Ectodermal cell (in vitro differentiated cells): ENCODE measurements around the gene CNTN1. TPM values are rescaled to one million over a fixed set of nuclear protein-coding genes. Genes with fewer than 3 reads are reported as not detected.

ENCODE experiments used
- H3K27ac ChIP-seq: 2 replicates; pipeline ENCODE4 v1.7.0; 2013; ENCODE audit warnings: mild to moderate bottlenecking, low read depth, low read length; ENCODE audit not compliant: insufficient read depth, poor library complexity, severe bottlenecking
- H3K27me3 ChIP-seq: 2 replicates; pipeline ENCODE4 v1.7.0; 2013; ENCODE audit warnings: mild to moderate bottlenecking, low read length; ENCODE audit not compliant: insufficient read depth, control insufficient read depth, poor library complexity, severe bottlenecking
- H3K36me3 ChIP-seq: one replicate; pipeline ENCODE4 v1.7.0; 2013; ENCODE audit warnings: low read length; ENCODE audit not compliant: control insufficient read depth, insufficient read depth
- H3K4me1 ChIP-seq: one replicate; pipeline ENCODE4 v1.7.0; 2013; ENCODE audit warnings: low read length; ENCODE audit not compliant: control insufficient read depth, insufficient read depth
- H3K4me3 ChIP-seq: 2 replicates; pipeline ENCODE4 v1.7.0; 2013; ENCODE audit warnings: low read depth, low read length, control low read depth; ENCODE audit not compliant: insufficient read depth
- H3K9me3 ChIP-seq: 2 replicates; pipeline ENCODE4 v1.7.0; 2013; ENCODE audit warnings: mild to moderate bottlenecking, low read length, moderate library complexity; ENCODE audit not compliant: control insufficient read depth
- WGBS, 2 experiments: methylation state at CpG; one replicate each; pipeline ENCODE4 v1.1.7; 2013; ENCODE audit warnings: missing lambda C conversion rate in 2 of 2; 5-methylcytosine and 5-hydroxymethylcytosine counted together
- polyA plus RNA-seq, 4 experiments: library from polyadenylated mRNA; stranded (reverse); fragments of 50-300 nt; gene quantifications; one replicate each; pipeline ENCODE4 v1.2.3, GENCODE V29; 2013

Gene CNTN1
- polyA plus RNA-seq (2013, experiment 1 of 4) = 0.44 TPM
- polyA plus RNA-seq (2013, experiment 2 of 4) = 0.41 TPM
- polyA plus RNA-seq (2013, experiment 3 of 4) = 0.37 TPM
- 0.45 TPM for polyA plus RNA-seq (2013, experiment 4 of 4)

- Histone ChIP-seq H3K27me3 (peaks cover 43% of the 10 kb centered on the region), H3K4me3 (peak within 1 kb of the TSS; percentile 56)
- WGBS, 2 experiments = 9% methylated on average over 31 of the region's 31 CpGs
These were observed at the start of gene CNTN1 for GRCh38 chr12:40691913-40692764. CNTN1 (plus strand) TSS chr12:40692439.

GRCh38 chr12:40643506-40643905 is 48.7 kb upstream of the CNTN1 start:
- Histone ChIP-seq H3K27me3 (no peaks in the 10 kb centered on the region), H3K4me3 (no peak overlapping the region), H3K27ac (no peak overlapping the region), H3K4me1 (no peaks in the 10 kb centered on the region), H3K9me3 (no peaks in the 10 kb centered on the region), H3K36me3 (no peaks in the 10 kb centered on the region)

More at GRCh38 chr12:40691913-40692764, at the start of gene CNTN1:
- Histone ChIP-seq H3K4me1 (peaks cover 6% of the 10 kb centered on the region), H3K9me3 (no peaks in the 10 kb centered on the region), H3K27ac (no peak within 1 kb of the TSS), H3K36me3 (no peaks in the 10 kb centered on the region)

GRCh38 chr12:40643976-40644375 is 48.3 kb upstream of the CNTN1 start:
- no CpG with 5 or more reads among the region's 1 CpG for WGBS, 2 experiments
- H3K4me1 ChIP-seq = no peaks in the 10 kb centered on the region
- no peaks in the 10 kb centered on the region for H3K27me3 ChIP-seq
- H3K4me3 ChIP-seq = no peak overlapping the region
- H3K36me3 ChIP-seq = no peaks in the 10 kb centered on the region
- no peak overlapping the region for H3K27ac ChIP-seq
- H3K9me3 ChIP-seq = no peaks in the 10 kb centered on the region

GRCh38 chr12:40644708-40645107 is 47.5 kb upstream of the CNTN1 start:
- WGBS, 2 experiments = 86 to 89% methylated on average over 1 of the region's 2 CpGs
- no peak overlapping the region for H3K4me3 ChIP-seq
- H3K9me3 ChIP-seq = no peaks in the 10 kb centered on the region
- no peaks in the 10 kb centered on the region for H3K4me1 ChIP-seq
- H3K36me3 ChIP-seq = no peaks in the 10 kb centered on the region
- H3K27me3 ChIP-seq = no peaks in the 10 kb centered on the region
- no peak overlapping the region for H3K27ac ChIP-seq

- Histone ChIP-seq H3K36me3 (no peaks in the 10 kb centered on the region), H3K27ac (no peak overlapping the region), H3K9me3 (no peaks in the 10 kb centered on the region), H3K4me1 (no peaks in the 10 kb centered on the region), H3K27me3 (no peaks in the 10 kb centered on the region), H3K4me3 (no peak overlapping the region)
- 93 to 94% methylated on average over 3 of the region's 3 CpGs for WGBS, 2 experiments
These were observed 46.9 kb upstream of the CNTN1 start for GRCh38 chr12:40645361-40645760.

- Histone ChIP-seq H3K27me3 (no peaks in the 10 kb centered on the region), H3K4me1 (no peaks in the 10 kb centered on the region), H3K4me3 (no peak overlapping the region), H3K36me3 (no peaks in the 10 kb centered on the region), H3K9me3 (no peaks in the 10 kb centered on the region), H3K27ac (no peak overlapping the region)
- WGBS, 2 experiments = 100% methylated on average over 1 of the region's 1 CpG
These were observed 45.8 kb upstream of the CNTN1 start for GRCh38 chr12:40646456-40646855.

- Histone ChIP-seq H3K4me1 (no peaks in the 10 kb centered on the region), H3K9me3 (no peaks in the 10 kb centered on the region), H3K27me3 (no peaks in the 10 kb centered on the region), H3K36me3 (no peaks in the 10 kb centered on the region), H3K4me3 (no peak overlapping the region), H3K27ac (no peak overlapping the region)
These were observed 45.3 kb upstream of the CNTN1 start for GRCh38 chr12:40646911-40647310.

GRCh38 chr12:40647651-40648050 is 44.6 kb upstream of the CNTN1 start:
- Histone ChIP-seq H3K4me3 (no peak overlapping the region), H3K27ac (no peak overlapping the region), H3K27me3 (no peaks in the 10 kb centered on the region), H3K9me3 (no peaks in the 10 kb centered on the region), H3K36me3 (no peaks in the 10 kb centered on the region), H3K4me1 (no peaks in the 10 kb centered on the region)
- 95 to 97% methylated on average over 2 of the region's 2 CpGs for WGBS, 2 experiments

- Histone ChIP-seq H3K36me3 (no peaks in the 10 kb centered on the region), H3K4me3 (no peak overlapping the region), H3K4me1 (no peaks in the 10 kb centered on the region), H3K9me3 (no peaks in the 10 kb centered on the region), H3K27me3 (no peaks in the 10 kb centered on the region), H3K27ac (no peak overlapping the region)
- WGBS, 2 experiments = 89 to 95% methylated on average over 1 of the region's 1 CpG
These were observed 43.7 kb upstream of the CNTN1 start for GRCh38 chr12:40648519-40648918.

- H3K9me3 ChIP-seq = no peaks in the 10 kb centered on the region
- no peaks in the 10 kb centered on the region for H3K27me3 ChIP-seq
- no peak overlapping the region for H3K4me3 ChIP-seq
- H3K27ac ChIP-seq = no peak overlapping the region
- H3K36me3 ChIP-seq = no peaks in the 10 kb centered on the region
- WGBS, 2 experiments = 82 to 90% methylated on average over 1 of the region's 1 CpG
- H3K4me1 ChIP-seq = no peaks in the 10 kb centered on the region
These were observed 42.1 kb upstream of the CNTN1 start for GRCh38 chr12:40650038-40650704.
